GM12892 (cell line): ENCODE results near the gene ZNF254.
"Not testable (repeated sequence)": the region's sequence is repeated elsewhere in the genome, so short reads cannot be mapped to it uniquely, and the experiment has no call there.

ENCODE experiments used
- POLR2A ChIP-seq: IDR thresholded peaks from 2 replicates; pipeline ENCODE4 v1.6.1; 2011; ENCODE audit warnings: low read depth, low read length, control low read depth
- POLR2AphosphoS5 ChIP-seq: IDR thresholded peaks from 2 replicates; pipeline ENCODE4 v1.6.1; 2011; ENCODE audit warnings: low read depth, low read length, control low read depth
- TAF1 ChIP-seq: IDR thresholded peaks from 2 replicates; pipeline ENCODE4 v1.6.1; 2011; ENCODE audit warnings: low read depth, mild to moderate bottlenecking, control low read depth, low read length, borderline replicate concordance

DNA sequence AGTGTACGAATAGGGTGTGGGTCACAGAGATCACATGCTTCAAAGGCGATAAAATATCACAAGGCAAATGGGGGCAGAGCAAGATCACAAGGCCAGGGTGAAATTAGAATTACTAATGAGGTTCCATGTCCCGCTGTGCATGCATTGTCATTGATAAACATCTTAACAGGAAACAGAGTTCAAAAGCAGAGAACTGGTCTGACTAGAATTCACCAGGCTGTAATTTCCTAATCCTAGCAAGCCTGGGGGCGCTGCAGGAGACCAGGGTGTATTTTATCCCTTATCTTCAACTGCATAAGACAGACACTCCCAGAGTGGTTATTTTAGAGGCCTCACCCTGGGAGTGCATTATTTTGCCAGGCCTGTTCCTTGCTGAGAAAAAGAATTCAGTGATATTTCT is 11.5 kb upstream of the ZNF254 start:
- not testable (repeated sequence) for TF ChIP-seq POLR2A, TAF1, POLR2AphosphoS5
